HG03558 (cell line): Measurements from ENCODE around the gene WSCD1.

Experiments
- ATAC-seq: cut with Tn5 transposase; IDR thresholded peaks from one replicate; pipeline ENCODE4 v1.9.1; 2021; ENCODE audit warnings: moderate number of reproducible peaks; ENCODE audit not compliant: unreplicated experiment; ENCODE audit errors: extremely low read depth

Gene WSCD1

DNA sequence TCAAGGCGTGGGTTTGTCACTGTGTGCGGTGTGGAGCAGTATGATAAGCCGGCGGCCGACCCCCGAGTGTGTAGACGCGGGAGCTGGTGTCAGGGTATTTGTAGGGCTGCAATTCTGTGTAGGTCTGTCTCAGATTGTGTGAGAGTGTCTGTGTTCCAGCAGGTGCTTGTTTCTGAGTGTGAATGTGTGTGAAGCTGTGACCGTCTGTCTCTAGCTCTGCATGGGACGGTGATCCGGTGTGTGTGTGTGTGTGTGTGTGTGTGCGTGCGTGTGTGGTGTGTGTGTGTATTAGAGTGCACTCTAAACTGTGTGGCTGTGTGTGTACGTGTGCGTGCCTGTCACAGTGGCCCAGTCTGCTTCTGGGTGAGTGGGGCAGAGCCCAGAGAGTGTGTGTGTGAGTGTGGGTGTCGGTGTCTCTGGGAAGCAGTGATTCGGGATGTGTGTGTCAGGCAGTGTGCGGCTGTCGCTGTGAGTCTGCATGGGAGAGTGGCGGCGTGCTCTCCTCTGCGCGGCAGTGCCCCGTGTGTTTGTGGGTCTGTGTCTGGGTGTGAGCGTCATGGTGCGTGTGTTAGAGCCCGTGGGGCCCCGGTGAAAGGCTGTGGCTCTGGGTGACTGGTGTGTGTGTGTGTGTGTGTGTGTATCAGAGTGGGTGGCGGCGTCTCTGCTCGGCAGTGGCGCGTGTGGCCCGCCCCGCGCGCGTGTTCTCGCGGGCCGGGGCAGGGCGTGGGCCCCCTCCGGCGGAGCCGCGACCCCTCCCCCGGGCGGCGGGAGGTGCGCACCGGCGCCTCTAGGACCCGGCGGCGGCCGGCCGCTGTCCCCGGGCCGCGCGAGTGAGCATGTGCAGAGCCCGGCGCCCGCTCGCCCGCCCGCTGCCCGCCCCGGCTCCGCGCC lies at the start of gene WSCD1:
TSS of gene WSCD1 (plus strand) at position 841 of the 891 bp plus-strand sequence. CDS start 10,280 bp downstream, outside the sequence.
- ATAC-seq: no peak

DNA sequence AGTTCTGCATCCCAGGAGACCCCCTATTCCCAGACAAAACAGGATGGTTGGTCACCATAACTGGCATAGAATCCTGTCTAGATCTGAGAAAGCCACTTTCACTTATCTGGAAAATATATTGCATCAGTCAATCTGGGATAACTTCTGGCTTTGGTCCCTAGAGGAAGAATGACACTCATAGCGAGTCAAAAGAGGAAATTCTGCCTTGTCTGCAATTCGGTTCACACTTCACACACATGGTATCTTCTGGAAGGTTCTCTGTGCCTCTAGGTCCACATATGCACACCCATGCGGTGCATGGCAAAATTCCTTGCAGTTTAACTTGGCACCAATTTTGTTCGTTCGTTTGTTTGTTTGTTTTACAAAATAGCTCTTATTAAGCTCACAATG lies 49.2 kb upstream of the WSCD1 start:
- ATAC-seq: no peak

DNA sequence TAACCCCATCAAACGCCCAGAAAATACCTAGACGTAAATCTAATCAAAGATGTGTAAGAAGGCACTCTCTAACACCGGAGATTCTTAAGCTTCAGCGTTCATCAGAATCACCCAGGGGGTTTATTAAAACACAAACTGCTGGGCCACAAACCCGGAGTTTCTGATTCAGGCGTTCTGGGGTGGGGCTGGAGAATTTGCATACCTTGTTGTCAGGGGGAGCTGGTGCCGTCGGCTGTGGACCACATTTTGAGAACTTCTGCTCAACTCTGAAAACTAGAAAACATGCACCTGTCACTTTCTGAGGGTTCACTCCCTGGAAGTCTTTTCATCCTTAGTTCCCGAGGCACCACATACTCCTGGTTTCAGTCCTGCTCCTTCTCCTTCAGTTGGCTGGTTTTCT lies 48.6 kb upstream of the WSCD1 start:
- no peak for ATAC-seq

DNA sequence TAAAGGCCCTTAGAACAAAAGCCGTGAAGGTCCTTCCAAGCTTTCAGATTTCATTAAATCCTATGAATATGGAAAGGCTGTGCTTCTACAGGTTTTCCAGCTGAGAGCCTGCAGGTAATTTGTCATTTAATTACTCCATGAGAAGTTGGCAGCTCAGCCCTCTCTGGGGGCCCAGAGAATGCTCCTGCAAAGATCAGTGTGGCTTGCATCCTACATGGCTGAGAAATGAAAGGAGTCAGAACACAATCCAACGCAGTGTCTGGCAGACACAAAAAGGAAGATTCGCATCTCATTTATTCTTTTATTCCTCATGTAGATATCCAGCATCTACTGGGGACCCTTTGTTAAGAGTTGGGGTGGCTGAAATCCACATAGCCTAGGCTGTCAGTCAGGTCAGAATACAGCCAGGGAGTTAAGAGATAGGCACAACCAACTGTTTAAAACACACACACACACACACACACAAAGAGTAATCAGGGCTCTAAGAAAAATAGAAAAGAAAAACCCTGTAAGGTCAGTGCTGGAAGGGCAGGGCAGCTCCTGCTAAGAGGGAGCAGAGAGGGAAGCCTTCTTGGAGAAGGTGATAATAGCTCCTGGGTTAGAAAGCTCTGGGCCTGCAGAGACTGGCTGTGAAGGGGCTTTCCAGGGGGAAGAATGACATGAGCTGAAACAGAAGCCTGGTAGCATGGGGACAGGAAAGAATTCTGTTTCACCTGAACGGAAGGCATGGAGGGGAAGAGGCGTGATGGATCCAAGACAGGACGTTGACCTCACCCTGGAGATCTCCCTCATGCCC lies 46.9 kb upstream of the WSCD1 start:
- ATAC-seq: no peak

DNA sequence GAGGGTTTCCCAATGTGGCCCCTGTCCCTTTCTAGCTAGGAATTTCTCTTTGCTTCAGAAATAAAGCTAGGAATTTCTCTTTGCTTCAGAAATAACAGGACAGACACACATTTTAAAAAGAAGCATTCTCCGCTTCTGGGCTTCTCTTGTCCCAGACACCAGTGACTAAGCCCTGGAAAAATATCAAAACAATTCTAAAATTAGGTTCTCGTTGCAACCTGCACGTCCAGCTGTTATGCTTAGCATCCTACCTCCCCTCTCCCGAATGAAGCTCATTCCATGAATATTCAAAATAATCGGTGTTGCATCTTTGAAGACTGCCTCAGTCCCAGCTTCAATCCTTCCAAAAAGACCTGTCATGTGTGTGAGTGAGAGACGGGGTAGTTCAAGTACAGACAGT lies 45.6 kb upstream of the WSCD1 start:
- ATAC-seq: no peak

DNA sequence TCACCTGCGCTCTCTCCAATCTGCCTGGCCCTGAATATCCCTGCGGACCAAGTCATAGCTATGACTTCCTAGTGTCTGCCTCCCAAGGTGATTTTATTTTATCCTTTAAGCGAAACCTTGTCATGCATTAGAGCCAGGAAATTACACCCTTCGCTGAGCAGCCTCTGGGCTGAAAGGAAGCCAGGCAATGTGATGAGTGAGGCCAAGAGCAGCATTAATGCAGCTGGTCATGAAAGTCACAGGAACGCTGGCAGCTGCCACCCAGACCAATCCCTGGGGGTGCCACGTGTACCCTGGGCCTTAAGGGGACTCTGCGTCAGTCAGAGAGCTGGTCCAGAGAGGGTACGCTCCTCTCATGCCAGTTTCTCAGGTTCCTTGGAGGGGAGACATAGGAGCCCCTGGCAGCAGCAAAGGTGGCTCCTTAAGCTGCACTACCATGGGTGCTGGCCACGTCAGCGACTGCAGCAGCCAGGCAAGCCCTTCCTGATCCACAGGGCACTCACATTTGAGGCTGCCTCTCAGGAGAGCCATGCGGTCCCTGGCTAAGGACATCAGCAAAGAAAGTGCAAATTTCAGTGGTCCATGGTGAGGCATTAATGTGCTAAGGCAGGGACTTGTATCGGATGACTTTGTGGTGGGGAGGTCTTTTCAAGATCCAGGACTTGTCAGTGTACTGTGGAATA lies 42.7 kb upstream of the WSCD1 start:
- ATAC-seq: no peak

DNA sequence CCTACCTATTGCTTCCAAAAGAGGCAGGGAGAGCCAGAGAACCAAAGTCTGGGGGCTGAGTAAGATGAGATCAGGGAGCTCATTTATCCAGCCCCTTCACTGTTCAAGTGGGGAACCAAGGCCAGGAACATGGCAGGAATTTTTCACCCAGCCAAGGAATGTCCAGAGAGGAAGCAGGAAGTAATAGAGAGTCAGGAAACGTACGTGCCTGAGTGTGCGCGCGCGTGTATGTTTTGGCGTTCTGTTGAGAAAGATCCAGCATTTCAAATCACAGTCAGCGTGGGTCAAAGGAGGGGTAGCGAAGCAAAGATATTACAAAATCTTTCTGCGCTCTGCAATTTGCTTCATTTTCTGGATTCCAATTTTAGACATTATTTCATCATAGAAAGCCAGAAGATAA lies 41.9 kb upstream of the WSCD1 start:
- ATAC-seq: no peak

DNA sequence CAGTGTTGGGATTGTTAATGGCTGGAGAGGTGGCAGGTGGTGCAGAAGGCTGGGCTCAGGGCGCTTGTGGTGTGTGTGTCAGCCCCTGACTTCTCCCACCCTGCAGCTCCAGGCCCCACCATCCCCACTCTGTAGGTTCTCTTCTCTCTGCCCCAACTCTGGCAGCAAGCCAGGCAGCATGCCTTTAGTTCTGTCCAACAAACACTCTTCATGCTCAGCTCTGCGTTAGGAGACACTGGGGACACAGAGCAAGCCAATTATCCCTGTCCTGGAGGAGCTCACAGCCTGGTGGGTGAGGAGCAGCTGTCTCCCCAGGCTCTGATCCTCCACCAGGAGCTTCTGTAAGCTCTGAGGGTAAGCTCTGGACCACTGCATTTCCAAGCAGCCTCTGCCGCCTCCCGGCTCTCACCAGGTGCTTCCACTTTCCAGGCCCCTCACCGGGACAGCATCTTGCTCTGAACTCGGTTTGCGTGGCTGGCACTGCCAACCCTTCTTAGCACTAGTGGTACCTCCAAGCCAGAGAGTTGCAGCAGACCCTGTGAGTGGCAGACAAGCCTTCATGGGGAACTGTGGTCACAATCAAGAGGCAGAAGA lies 34.3 kb upstream of the WSCD1 start:
- ATAC-seq: no peak

DNA sequence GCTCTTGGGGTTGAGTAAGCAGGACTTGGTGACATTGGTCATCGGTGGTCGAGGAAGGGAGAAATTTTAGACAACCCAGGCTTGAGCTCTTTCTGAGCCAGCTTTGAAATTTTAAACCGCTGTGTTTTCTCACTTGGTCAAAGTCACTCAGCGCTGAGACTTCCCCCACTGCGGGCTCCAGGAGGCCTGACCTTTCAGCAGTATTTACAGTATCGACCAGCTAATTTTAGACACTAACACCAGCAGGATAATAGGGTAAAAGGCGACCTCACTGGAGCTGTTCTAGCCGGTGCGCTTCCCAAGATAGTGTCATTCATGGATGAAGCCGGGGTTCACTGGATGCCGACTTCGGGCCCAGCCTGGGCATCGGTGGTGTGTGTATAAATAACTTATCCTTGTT lies 29.7 kb upstream of the WSCD1 start:
- ATAC-seq: no peak

DNA sequence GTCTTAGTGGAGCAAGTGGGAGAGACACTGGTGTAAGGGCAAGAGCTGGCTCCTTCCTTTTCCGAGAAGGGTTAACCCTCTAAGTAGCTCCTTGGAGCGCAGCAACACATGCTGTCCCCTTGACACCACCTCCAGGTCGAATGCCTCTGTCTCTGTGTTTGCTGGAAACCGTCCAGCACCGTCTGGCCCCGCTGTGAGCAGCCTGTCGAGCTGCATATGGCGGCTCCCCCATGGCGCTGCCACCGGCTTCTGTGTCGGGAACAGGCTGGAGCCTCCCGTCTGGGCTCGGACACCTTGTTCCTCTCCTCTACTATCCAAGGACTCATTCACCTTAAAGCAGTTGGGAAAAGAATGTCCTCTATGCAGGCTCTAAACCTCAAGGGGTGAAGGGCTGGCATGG lies 28.9 kb upstream of the WSCD1 start:
- no peak for ATAC-seq

DNA sequence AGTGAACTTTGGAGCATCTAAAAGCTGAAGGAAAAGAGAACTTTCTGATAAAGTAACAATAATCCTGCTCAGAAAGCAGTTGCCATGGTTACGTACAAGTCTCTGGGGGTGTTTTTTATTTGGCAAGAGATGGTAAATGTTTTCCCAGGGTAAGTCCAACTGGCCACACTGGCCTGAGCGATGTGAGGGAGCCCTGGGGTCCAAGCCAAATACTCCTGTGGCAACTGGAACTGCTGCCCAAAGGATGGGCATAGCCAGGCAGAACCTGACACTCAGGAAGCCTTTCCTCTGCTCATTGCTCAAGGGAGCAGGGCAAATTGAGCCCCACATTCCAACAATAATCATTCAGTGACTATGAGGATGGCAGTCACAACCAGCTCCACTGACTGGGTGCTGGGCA lies 26.8 kb upstream of the WSCD1 start:
- ATAC-seq: no peak

DNA sequence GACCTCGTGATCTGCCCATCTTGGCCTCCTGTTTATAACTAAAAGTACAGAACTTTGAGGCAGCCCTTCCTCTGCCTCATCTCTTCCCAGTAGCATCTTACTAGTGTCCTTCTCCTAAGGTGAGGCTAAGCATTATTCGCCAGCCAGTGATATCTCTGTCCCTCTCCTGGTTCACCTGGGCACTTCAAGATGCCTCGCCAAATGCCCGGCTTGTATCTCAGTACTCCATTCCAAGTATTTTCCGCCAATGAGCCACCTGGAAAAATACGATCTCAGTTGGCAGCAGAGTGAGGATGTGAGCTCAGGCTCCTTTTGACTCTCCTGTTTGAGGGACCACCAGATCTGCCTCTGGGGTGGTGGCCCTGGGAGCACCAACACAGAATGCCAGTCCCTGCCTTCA lies 25.9 kb upstream of the WSCD1 start:
- ATAC-seq: no peak

DNA sequence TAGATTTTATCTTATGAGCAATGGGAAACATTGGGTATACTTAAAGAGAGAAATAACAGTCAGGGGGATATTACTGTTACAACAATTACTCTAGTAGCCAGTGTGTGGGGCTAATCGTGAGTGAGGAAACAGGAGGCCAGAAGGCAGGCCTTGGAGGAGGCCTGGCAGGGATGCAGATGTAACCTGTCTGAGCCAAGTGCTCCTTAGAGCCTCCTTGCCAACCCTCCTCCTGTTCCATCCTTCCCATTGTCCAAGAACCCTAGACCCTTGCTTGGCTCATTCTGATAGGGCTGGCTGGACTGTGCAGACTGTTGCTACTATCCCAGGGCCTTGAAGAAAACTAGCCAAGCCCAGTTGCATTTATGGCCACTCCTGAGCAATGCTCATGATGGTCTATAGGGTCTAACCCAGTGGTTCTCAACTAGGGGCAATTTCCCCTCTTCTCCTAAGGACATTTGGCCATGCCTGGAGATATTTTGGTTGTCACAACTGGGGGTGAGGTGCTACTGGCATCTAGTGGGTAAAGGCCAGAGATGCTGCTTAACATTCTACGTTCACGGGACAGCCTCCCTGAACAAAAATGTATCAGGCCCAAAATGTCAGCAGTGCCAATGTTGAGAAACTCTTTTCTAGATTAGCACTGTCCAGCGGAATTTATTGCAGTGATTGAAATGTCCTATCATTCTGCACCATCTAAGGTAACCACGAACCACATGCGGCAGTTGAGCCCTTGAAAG lies 24.4 kb upstream of the WSCD1 start:
- no peak for ATAC-seq

DNA sequence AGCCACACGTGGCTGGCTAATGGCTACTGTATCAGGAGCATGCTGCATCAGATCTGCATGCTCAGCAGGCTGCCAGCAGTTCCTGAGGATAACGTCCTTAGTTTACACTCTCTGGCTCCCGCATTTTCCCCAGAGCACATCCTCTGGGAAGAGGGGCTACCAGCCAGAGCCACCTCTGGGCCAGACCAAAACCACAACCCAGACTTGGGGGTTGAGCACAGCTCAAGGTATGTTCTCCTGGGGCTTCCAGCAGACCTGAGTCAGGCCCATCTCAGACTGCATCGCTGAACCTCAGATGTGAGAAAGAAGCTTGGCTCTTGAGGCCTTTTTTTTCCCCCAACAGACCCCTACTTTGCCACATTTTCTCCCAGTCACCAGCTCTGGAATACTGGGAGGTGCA lies 23.7 kb upstream of the WSCD1 start:
- ATAC-seq: no peak

DNA sequence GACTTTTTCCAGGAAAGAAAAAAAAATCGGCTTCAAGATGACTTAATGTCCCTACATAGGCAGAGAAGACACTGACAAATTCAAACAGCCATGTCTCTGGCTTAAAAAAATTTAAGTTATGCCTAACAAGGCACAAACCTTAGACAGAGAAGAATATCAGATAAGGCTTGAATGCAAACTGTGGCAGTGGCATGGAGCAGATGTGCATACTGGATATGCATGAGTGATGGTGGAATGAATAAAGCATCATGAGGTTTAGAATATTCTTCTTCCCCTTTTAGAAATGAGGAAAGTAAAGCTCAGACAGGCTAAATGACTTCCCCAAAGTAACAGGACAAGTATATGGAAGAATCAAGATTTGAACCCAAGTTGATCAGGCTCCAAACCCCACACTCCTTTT lies 23.2 kb upstream of the WSCD1 start:
- no peak for ATAC-seq

DNA sequence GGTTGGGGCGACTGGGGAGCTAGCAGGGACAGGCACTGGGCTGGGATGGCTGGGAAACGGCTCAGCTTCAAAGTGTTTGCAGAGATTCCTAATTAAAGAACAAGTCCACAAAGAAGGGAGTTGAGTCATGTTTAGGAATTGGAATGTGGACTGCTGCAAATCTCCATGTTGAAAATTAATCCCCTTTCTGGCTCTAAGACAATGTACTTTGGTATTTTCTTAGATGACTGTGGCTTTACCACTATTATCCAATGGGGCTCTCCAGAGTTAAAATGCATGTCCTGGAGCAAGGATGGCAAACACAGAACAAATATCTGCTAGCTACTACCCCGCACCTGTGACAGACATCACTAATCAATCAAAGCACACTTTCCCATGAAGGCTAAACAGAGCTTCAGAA lies 22.2 kb upstream of the WSCD1 start:
- no peak for ATAC-seq

DNA sequence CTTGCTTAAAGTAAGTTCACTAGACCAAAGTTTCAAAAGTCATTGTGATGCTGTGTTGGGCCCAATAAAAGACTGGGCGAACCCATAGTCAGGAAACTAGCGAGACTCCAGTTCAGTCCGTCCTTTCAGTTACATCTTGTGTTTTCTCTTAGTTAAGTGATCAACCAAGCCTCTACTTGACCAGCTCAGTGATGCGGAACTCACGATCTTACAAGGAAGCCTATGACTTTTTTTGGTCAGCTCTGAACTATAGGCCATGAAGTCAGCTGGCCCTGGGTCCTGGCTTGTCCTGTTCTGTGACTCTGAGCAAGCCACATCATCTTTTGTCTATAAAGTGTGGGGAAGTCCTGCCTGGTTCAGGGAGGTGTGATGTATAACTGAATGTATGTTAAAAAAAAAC lies 21.7 kb upstream of the WSCD1 start:
- ATAC-seq: no peak

DNA sequence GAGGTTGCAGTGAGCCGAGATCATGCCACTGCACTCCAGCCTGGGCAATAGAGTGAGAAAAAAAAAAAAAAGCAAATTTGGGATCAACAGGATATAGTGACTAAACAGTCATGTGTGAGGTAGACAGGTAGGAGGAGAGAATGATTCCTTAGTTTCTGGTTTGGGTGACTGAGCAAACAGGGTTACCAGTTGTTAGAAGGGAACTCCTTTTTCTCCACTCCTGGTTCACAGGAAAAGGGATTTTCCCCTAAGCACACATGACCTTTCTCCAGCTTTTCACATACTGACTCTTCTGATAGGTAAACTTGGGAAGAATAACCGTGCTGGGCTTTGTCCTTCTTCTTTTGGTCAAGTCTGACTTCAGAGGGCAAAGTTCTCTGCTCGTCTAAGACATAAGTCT lies 17.3 kb upstream of the WSCD1 start:
- ATAC-seq: no peak

DNA sequence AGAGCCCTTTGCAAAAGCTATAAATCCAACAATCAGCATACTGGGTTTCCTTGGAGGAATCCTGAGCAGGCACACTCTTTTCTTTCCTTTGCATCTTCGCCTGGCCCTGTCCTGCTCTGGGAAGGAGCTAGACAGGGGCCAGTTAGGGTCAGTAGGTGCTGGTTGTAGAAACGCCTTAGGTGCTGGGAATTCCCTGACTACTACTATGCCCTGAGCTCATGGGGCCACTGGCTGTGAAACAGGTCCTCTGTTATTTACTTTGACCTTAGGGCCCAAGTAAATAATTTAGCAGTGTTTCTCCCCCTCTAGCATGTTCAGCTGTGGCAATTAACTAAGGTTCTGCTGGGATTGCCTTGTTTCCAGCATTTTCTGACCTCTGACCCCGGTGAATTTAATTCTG lies 15.8 kb upstream of the WSCD1 start:
- ATAC-seq: no peak

DNA sequence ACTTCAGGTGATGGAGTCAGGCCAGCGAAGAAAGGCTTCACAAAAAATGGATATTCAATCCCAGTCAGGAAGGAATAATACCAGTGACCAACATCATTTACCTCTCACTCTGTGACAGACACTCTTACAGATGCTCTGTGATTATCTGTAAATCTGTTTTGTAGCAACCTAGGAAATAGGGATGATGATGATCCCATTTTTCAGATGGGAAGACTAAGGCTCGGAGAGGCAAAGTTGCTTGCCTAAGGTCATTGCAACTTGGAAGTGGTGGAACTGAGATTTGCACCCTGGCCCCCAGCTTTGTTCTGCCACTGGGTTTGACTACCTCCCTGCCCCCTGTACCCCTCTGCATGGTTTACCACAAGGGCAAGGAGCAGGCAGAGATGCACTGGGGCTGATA lies 14.1 kb upstream of the WSCD1 start:
- ATAC-seq: no peak
